HFF-Myc (cell line): ENCODE measurements around the gene SREBF2.

ENCODE experiments used
- DNase-seq: peaks from one replicate; pipeline ENCODE4 v3.0.0-alpha.2; 2011; ENCODE audit warnings: low read depth; ENCODE audit errors: extremely low read depth
- H3K4me3 ChIP-seq: replicated peaks from 2 replicates; pipeline ENCODE4 v1.5.1; 2011; ENCODE audit warnings: low read depth, mild to moderate bottlenecking, control low read depth, low read length
- TF ChIP-seq, protein P1 (sequence below): IDR thresholded peaks from 2 replicates; pipeline ENCODE4 v1.5.1; 2012; ENCODE audit warnings: mild to moderate bottlenecking, low read depth, low read length, control low read depth; ENCODE audit errors: missing control alignments

The SREBF2 gene

DNA sequence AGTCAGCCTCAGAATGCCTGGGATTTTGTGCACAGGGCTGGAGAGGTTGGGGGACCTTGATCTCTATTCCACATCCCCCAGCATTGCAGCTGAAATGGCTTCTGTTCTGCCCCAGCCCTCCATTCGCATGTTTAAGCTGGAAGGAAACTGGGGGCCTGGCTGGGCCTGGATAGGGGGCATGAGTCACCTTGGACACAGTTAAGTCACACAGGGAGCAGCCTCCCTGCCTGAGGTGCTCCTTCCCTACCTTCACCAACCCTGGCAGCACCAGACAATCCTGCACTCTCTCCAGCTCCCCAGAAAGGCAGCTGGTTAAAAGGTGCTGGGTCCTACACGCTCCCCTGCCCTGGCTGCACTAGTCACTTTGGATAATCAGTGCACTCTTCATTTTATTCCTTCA, 119.8 kb downstream of the SREBF2 start:
- TF ChIP-seq, protein P1, sequence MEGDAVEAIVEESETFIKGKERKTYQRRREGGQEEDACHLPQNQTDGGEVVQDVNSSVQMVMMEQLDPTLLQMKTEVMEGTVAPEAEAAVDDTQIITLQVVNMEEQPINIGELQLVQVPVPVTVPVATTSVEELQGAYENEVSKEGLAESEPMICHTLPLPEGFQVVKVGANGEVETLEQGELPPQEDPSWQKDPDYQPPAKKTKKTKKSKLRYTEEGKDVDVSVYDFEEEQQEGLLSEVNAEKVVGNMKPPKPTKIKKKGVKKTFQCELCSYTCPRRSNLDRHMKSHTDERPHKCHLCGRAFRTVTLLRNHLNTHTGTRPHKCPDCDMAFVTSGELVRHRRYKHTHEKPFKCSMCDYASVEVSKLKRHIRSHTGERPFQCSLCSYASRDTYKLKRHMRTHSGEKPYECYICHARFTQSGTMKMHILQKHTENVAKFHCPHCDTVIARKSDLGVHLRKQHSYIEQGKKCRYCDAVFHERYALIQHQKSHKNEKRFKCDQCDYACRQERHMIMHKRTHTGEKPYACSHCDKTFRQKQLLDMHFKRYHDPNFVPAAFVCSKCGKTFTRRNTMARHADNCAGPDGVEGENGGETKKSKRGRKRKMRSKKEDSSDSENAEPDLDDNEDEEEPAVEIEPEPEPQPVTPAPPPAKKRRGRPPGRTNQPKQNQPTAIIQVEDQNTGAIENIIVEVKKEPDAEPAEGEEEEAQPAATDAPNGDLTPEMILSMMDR: no peak
- no peak overlapping the region for H3K4me3 ChIP-seq
- no peak for DNase-seq
